ENCODE data around the gene PXDN.

PXDN gene

DNA sequence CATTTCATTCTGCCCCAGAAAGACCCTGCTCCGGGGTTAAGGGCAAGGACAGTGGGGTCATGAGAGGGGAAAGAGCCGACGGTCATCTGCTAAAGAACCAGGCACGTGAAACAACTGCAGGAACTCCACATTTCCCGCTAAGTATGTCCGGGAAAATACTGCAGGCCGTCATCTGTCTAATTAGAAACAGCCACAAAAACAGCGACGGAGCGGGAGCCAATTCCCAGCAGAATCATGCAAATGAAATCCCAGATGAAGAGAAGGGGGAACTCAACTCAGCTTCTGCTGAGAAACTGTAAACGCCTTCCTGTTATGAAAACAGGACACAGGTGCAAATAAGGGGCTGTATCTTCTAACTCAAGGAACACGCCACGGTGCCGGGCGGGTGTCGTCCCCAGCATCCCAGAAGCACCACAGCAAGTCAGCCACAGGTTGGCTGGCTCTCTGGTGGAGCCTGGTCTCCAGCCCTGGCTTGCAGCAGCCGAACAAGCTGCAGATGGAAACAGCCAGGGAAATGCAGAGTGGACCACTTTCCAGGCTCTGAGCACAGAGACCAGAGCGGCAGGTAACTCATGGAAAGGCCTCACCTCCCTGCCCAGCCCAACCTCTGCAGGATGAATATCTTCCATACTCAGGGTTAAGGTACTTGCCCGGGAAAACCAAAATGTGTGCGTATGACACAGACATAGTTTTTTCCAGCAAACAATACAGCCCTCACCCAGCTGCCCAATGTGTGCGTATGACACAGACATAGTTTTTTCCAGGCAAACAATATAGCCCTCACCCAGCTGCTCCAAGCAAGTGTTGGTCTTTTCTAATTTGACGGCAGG lies 28.9 kb downstream of the PXDN start:
- no peak overlapping the region for H3K4me3 ChIP-seq (ENCODE audit: low read length)
- H3K27me3 ChIP-seq (ENCODE audit: control insufficient read depth, low read length): no peaks in the 10 kb centered on the region
- no peaks in the 10 kb centered on the region for H3F3A ChIP-seq (ENCODE audit: control insufficient read depth, insufficient read depth)
- H3K4me1 ChIP-seq (ENCODE audit: control insufficient read depth, low read length): no peaks in the 10 kb centered on the region
- H3K36me3 ChIP-seq (ENCODE audit: control insufficient read depth, low read length): no peaks in the 10 kb centered on the region
- peaks cover 27% of the 10 kb centered on the region for H3K9me3 ChIP-seq (ENCODE audit: control insufficient read depth, insufficient read depth, low read length)
- no peaks in the 10 kb centered on the region for H4K20me1 ChIP-seq (ENCODE audit: control insufficient read depth, insufficient read depth, low read depth, low read length)
- no peaks in the 10 kb centered on the region for H3K9me2 ChIP-seq (replicated peaks; ENCODE audit: control insufficient read depth, low read length)
- no peak overlapping the region for H3K27ac ChIP-seq (ENCODE audit: low read depth, low read length)
- H3K4me2 ChIP-seq (ENCODE audit: low read length): no peak overlapping the region
- H3K79me2 ChIP-seq (ENCODE audit: control insufficient read depth, low read length): no peaks in the 10 kb centered on the region
- TF ChIP-seq, protein P1, sequence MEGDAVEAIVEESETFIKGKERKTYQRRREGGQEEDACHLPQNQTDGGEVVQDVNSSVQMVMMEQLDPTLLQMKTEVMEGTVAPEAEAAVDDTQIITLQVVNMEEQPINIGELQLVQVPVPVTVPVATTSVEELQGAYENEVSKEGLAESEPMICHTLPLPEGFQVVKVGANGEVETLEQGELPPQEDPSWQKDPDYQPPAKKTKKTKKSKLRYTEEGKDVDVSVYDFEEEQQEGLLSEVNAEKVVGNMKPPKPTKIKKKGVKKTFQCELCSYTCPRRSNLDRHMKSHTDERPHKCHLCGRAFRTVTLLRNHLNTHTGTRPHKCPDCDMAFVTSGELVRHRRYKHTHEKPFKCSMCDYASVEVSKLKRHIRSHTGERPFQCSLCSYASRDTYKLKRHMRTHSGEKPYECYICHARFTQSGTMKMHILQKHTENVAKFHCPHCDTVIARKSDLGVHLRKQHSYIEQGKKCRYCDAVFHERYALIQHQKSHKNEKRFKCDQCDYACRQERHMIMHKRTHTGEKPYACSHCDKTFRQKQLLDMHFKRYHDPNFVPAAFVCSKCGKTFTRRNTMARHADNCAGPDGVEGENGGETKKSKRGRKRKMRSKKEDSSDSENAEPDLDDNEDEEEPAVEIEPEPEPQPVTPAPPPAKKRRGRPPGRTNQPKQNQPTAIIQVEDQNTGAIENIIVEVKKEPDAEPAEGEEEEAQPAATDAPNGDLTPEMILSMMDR (IDR thresholded peaks at IDR 0.05; ENCODE audit: low read depth, low read length, poor library complexity, severe bottlenecking): no peak
- no peak for TF ChIP-seq EZH2phosphoT487 (IDR thresholded peaks at IDR 0.05; ENCODE audit: borderline replicate concordance, low read length)

DNA sequence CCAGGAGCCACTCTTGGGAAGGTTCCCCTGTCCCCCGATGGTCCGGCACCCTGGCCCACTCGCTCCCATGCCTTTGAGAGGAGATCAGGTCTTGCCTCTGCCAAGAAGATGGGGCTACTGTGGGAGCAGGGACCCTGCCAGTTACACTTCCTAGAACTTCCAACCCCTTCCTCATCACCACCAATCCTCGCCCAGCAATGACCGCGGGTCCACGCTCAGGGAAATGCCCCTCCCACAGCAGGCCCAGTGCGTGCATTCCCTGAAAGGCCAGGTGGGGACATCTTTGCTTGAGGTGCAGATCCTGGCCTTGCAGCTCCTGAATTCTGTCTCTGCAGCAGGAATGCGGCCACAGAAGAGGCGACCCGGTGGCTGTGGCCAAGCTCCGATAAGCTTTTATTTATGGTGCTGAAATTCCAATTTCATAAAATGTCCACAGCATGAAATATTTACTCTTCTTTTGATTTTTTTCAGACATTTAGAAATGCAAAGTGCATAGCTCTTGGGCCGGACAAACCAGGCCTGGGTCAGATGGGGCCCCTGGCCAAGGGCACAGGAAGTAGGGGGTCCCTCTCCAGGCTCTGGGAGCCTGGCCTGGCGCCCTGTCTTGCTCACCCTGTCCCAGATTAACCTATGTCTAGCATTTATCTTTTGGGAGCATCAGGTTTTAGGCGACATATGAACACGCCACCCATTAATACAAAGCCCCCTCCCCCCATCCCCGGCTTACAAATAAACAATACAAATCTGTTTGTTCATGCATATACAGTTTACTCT lies 29.8 kb downstream of the PXDN start:
- H3K27me3 ChIP-seq (ENCODE audit: control insufficient read depth, low read length): no peaks in the 10 kb centered on the region
- H3K9me2 ChIP-seq (replicated peaks; ENCODE audit: control insufficient read depth, low read length): no peaks in the 10 kb centered on the region
- TF ChIP-seq EZH2phosphoT487 (IDR thresholded peaks at IDR 0.05; ENCODE audit: borderline replicate concordance, low read length): no peak
- TF ChIP-seq, protein P1 (IDR thresholded peaks at IDR 0.05; ENCODE audit: low read depth, low read length, poor library complexity, severe bottlenecking): no peak
- H3K27ac ChIP-seq (ENCODE audit: low read depth, low read length): no peak overlapping the region
- no peaks in the 10 kb centered on the region for H3K36me3 ChIP-seq (ENCODE audit: control insufficient read depth, low read length)
- no peaks in the 10 kb centered on the region for H3F3A ChIP-seq (ENCODE audit: control insufficient read depth, insufficient read depth)
- H4K20me1 ChIP-seq (ENCODE audit: control insufficient read depth, insufficient read depth, low read depth, low read length): no peaks in the 10 kb centered on the region
- no peak overlapping the region for H3K4me3 ChIP-seq (ENCODE audit: low read length)
- no peak overlapping the region for H3K4me2 ChIP-seq (ENCODE audit: low read length)
- H3K4me1 ChIP-seq (ENCODE audit: control insufficient read depth, low read length): no peaks in the 10 kb centered on the region
- no peaks in the 10 kb centered on the region for H3K79me2 ChIP-seq (ENCODE audit: control insufficient read depth, low read length)
- H3K9me3 ChIP-seq (ENCODE audit: control insufficient read depth, insufficient read depth, low read length): peaks cover 27% of the 10 kb centered on the region

DNA sequence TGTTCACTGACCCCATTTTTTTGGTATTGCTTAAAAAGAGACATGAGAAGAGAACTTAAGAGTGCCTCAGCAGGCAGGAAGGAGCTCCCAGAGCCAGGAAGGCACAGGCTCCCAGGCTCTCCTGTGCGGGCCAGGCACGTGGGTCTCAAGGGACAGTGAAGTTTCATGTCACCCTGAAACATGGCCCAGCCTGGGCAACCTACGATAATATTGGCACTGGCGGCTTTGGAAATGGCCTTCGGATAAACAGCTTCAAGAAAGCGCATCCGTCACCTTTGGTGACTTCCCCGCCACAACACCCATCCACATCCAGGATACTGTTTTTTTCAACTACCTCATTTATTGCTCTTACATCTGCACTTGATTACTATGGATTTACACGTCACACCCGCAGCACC lies 30.5 kb downstream of the PXDN start:
- H3K4me1 ChIP-seq (ENCODE audit: control insufficient read depth, low read length): no peaks in the 10 kb centered on the region
- peaks cover 27% of the 10 kb centered on the region for H3K9me3 ChIP-seq (ENCODE audit: control insufficient read depth, insufficient read depth, low read length)
- H3K27me3 ChIP-seq (ENCODE audit: control insufficient read depth, low read length): no peaks in the 10 kb centered on the region
- no peaks in the 10 kb centered on the region for H4K20me1 ChIP-seq (ENCODE audit: control insufficient read depth, insufficient read depth, low read depth, low read length)
- TF ChIP-seq, protein P1 (IDR thresholded peaks at IDR 0.05; ENCODE audit: low read depth, low read length, poor library complexity, severe bottlenecking): no peak
- no peak for TF ChIP-seq EZH2phosphoT487 (IDR thresholded peaks at IDR 0.05; ENCODE audit: borderline replicate concordance, low read length)
- no peaks in the 10 kb centered on the region for H3K79me2 ChIP-seq (ENCODE audit: control insufficient read depth, low read length)
- no peak overlapping the region for H3K4me3 ChIP-seq (ENCODE audit: low read length)
- no peak overlapping the region for H3K4me2 ChIP-seq (ENCODE audit: low read length)
- H3K9me2 ChIP-seq (replicated peaks; ENCODE audit: control insufficient read depth, low read length): no peaks in the 10 kb centered on the region
- no peaks in the 10 kb centered on the region for H3F3A ChIP-seq (ENCODE audit: control insufficient read depth, insufficient read depth)
- no peaks in the 10 kb centered on the region for H3K36me3 ChIP-seq (ENCODE audit: control insufficient read depth, low read length)
- H3K27ac ChIP-seq (ENCODE audit: low read depth, low read length): no peak overlapping the region

Data from DOHH2 (cell line).